GM18868 (cell line): ENCODE results near the gene RHEB.

ENCODE experiments used
- ATAC-seq: cut with Tn5 transposase; IDR thresholded peaks from one replicate; pipeline ENCODE4 v1.9.1; 2021; ENCODE audit warnings: mild to moderate bottlenecking, moderate library complexity; ENCODE audit not compliant: unreplicated experiment

Gene RHEB

GRCh38 chr7:151505433-151505832, 14.3 kb downstream of the RHEB start:
- no peak for ATAC-seq

- no peak for ATAC-seq
Measured at GRCh38 chr7:151504715-151505326, 14.9 kb downstream of the RHEB start.

- no peak for ATAC-seq
Measured at GRCh38 chr7:151503902-151504714, 15.6 kb downstream of the RHEB start.

GRCh38 chr7:151501676-151502075, 18.0 kb downstream of the RHEB start:
- no peak for ATAC-seq

- no peak for ATAC-seq
Measured at GRCh38 chr7:151498495-151498894, 21.2 kb downstream of the RHEB start.

- no peak for ATAC-seq
Measured at GRCh38 chr7:151497306-151497871, 22.3 kb downstream of the RHEB start.

GRCh38 chr7:151495360-151495759, 24.3 kb downstream of the RHEB start:
- ATAC-seq: no peak

- no peak for ATAC-seq
Measured at GRCh38 chr7:151494298-151495284, 25.1 kb downstream of the RHEB start.

- no peak for ATAC-seq
Measured at GRCh38 chr7:151493083-151493482, 26.6 kb downstream of the RHEB start.

- no peak for ATAC-seq
Measured at GRCh38 chr7:151491859-151492258, 27.8 kb downstream of the RHEB start.

- ATAC-seq: no peak
Measured at GRCh38 chr7:151490456-151491105, 29.1 kb downstream of the RHEB start.

GRCh38 chr7:151489498-151489897, 30.2 kb downstream of the RHEB start:
- no peak for ATAC-seq

- no peak for ATAC-seq
Measured at GRCh38 chr7:151488096-151488495, 31.6 kb downstream of the RHEB start.

- no peak for ATAC-seq
Measured at GRCh38 chr7:151487228-151487627, 32.5 kb downstream of the RHEB start.

GRCh38 chr7:151486074-151486473, 33.6 kb downstream of the RHEB start:
- ATAC-seq: no peak

GRCh38 chr7:151484971-151485707, 34.6 kb downstream of the RHEB start:
- ATAC-seq: peak; percentile 70

- no peak for ATAC-seq
Measured at GRCh38 chr7:151483711-151483983, 36.0 kb downstream of the RHEB start.

GRCh38 chr7:151482883-151483710, 36.6 kb downstream of the RHEB start:
- no peak for ATAC-seq
